ENCODE data around the gene TRIM14.

GRCh38 chr9:98099346-98099745 is 19.7 kb downstream of the TRIM14 start:
- TF ChIP-seq POLR2AphosphoS5 (IDR thresholded peaks at IDR 0.05; ENCODE audit: low read depth, low read length) (no peak), POLR2A (IDR thresholded peaks at IDR 0.05; ENCODE audit: low read depth, low read length) (no peak), POU2F2 (IDR thresholded peaks at IDR 0.05; ENCODE audit: low read depth, low read length) (no peak), TAF1 (IDR thresholded peaks at IDR 0.05; ENCODE audit: low read depth, low read length) (no peak), SPI1 (IDR thresholded peaks at IDR 0.05; ENCODE audit: low read depth, low read length) (no peak), PAX5 (IDR thresholded peaks at IDR 0.05; ENCODE audit: insufficient read depth, low read length, severe bottlenecking) (no peak)

Data from GM12891 (cell line).